Testis (tissue), 3 donors: ENCODE data around the gene THAP3. TPM values are rescaled to one million over a fixed set of nuclear protein-coding genes. Genes with fewer than 3 reads are reported as not detected.

Source experiments
- DNase-seq: peaks from one replicate; pipeline ENCODE4 v3.0.0-alpha.2; 2019
- H3K27ac ChIP-seq, 2 donors: fragments of 200-600 bp; sonication (generic); one replicate each; pipeline ENCODE4 v1.5.1; 2019
- H3K27me3 ChIP-seq: fragments of 200-600 bp; sonication (generic); one replicate; pipeline ENCODE4 v1.5.1; 2019
- H3K36me3 ChIP-seq: fragments of 200-600 bp; sonication (generic); one replicate; pipeline ENCODE4 v1.5.1; 2017; ENCODE audit warnings: low read depth; ENCODE audit errors: missing control alignments
- H3K4me1 ChIP-seq: fragments of 200-600 bp; sonication (generic); one replicate; pipeline ENCODE4 v1.5.1; 2019
- H3K4me3 ChIP-seq, 2 donors: fragments of 200-600 bp; sonication (generic); one replicate each; pipeline ENCODE4 v1.5.1; 2017 to 2019
- H3K9me3 ChIP-seq: fragments of 200-600 bp; sonication (generic); one replicate; pipeline ENCODE4 v1.5.1; 2017
- CTCF ChIP-seq, 3 experiments: fragments of 450-650 bp in 2 of 3; fragments of 200-600 bp in 1 of 3; sonication (generic) in 1 of 3; IDR thresholded peaks; one replicate each; pipeline ENCODE4 v1.5.1; 2016 to 2019; ENCODE audit warnings: antibody characterized with exemption in 3 of 3, mild to moderate bottlenecking in 2 of 3, moderate library complexity in 1 of 3
- POLR2A ChIP-seq: fragments of 450-650 bp; IDR thresholded peaks from one replicate; pipeline ENCODE4 v1.6.1; 2017; ENCODE audit warnings: antibody characterized with exemption, mild to moderate bottlenecking, moderate library complexity
- WGBS, 2 donors: methylation state at CpG; one replicate each; pipeline ENCODE4 v1.1.5; 2018; 5-methylcytosine and 5-hydroxymethylcytosine counted together
- intact Hi-C: fragments of 100-400 bp; cut with DNase I; formaldehyde crosslinking; loops from one replicate; pipeline ENCODE4 v1.15.1; 2023; ENCODE audit warnings: low total_unique reads
- polyA plus RNA-seq: library from polyadenylated mRNA; stranded (reverse); fragments of 350-450 nt; fragmentation: Illumina TruSeq; extraction: RNeasy Lipid Tissue Mini Kit (QIAGEN cat#74804); gene quantifications from one replicate; pipeline ENCODE4 v1.2.3, GENCODE V29; 2014; ENCODE audit warnings: low read depth, low replicate concordance; ENCODE audit not compliant: insufficient read depth
- total RNA-seq, 2 donors: library from RNA; depleted of rRNA; stranded (reverse); fragments of >200 nt; gene quantifications; one replicate each; pipeline ENCODE4 v1.2.3, GENCODE V29; 2016

The THAP3 gene
- total and polyA plus RNA-seq, 3 donors from 2014 or later: 28.7 to 41.9 (median 38.6) TPM

GRCh38 chr1:6674771-6675170, 50.1 kb downstream of the THAP3 start:
- Histone ChIP-seq H3K27me3 (no peaks in the 10 kb centered on the region), H3K4me1 (peaks cover 2% of the 10 kb centered on the region), H3K27ac (no peak overlapping the region), H3K9me3 (no peaks in the 10 kb centered on the region), H3K4me3 (no peak overlapping the region), H3K36me3 (no peaks in the 10 kb centered on the region)
- intact Hi-C loops: no loop called here
- TF ChIP-seq CTCF (IDR thresholded peaks at IDR 0.05) (no peak), POLR2A (no peak)
- DNase-seq: no peak
- 89 to 94% methylated on average over 1 of the region's 1 CpG for WGBS, 2 donors

GRCh38 chr1:6675941-6676340, 51.3 kb downstream of the THAP3 start:
- no peak for TF ChIP-seq POLR2A
- TF ChIP-seq CTCF (IDR thresholded peaks at IDR 0.05): no peak
- H3K27me3 ChIP-seq: no peaks in the 10 kb centered on the region
- H3K4me3 ChIP-seq: no peak overlapping the region
- H3K27ac ChIP-seq: no peak overlapping the region
- H3K36me3 ChIP-seq: no peaks in the 10 kb centered on the region
- DNase-seq: no peak
- H3K9me3 ChIP-seq: no peaks in the 10 kb centered on the region
- whole genome bisulfite sequencing, 2 donors: 90 to 94% methylated on average over 2 of the region's 2 CpGs
- intact Hi-C loops: no loop called here
- peaks cover 2% of the 10 kb centered on the region for H3K4me1 ChIP-seq

Other genes starting within 250 kb of the THAP3 start
- 10 to 100 TPM; 50.3 to 52.5 TPM for gene ACOT7, start 231.1 kb upstream of the THAP3 start, total RNA-seq
- 72.8 TPM for gene ACOT7, start 231.1 kb upstream of the THAP3 start, polyA plus RNA-seq
- gene HES2, start 204.9 kb upstream of the THAP3 start, total RNA-seq: 1 to 10 TPM; 2.4 to 5.0 TPM
- gene HES2, start 204.9 kb upstream of the THAP3 start, polyA plus RNA-seq: 2.6 TPM
- 100 to 1,000 TPM; 396 to 404 TPM for gene ESPN, start 200.1 kb upstream of the THAP3 start, total RNA-seq
- 270 TPM for gene ESPN, start 200.1 kb upstream of the THAP3 start, polyA plus RNA-seq
- gene TNFRSF25, start 158.7 kb upstream of the THAP3 start, total RNA-seq: 10 to 100 TPM; 13.4 to 14.0 TPM
- gene TNFRSF25, start 158.7 kb upstream of the THAP3 start, polyA plus RNA-seq: 6.2 TPM
- 10 to 100 TPM; 13.7 to 16.4 TPM for gene PLEKHG5, start 133.2 kb upstream of the THAP3 start, total RNA-seq
- gene PLEKHG5, start 133.2 kb upstream of the THAP3 start, polyA plus RNA-seq: 8.1 TPM
- gene NOL9, start 70.4 kb upstream of the THAP3 start, total RNA-seq: 10 to 100 TPM; 29.0 to 34.6 TPM
- 11.4 TPM for gene NOL9, start 70.4 kb upstream of the THAP3 start, polyA plus RNA-seq
- 1 to 10 TPM; 5.3 to 5.6 TPM for gene TAS1R1, start 69.6 kb upstream of the THAP3 start, total RNA-seq
- 5.1 TPM for gene TAS1R1, start 69.6 kb upstream of the THAP3 start, polyA plus RNA-seq
- 10 to 100 TPM; 58.9 to 70.7 TPM for gene ZBTB48, start 44.9 kb upstream of the THAP3 start, total RNA-seq
- 80.7 TPM for gene ZBTB48, start 44.9 kb upstream of the THAP3 start, polyA plus RNA-seq
- gene KLHL21, start 22.0 kb upstream of the THAP3 start, total RNA-seq: 10 to 100 TPM; 71.7 to 84.6 TPM
- 31.1 TPM for gene KLHL21, start 22.0 kb upstream of the THAP3 start, polyA plus RNA-seq
- gene PHF13, start 11.1 kb upstream of the THAP3 start, total RNA-seq: 10 to 100 TPM; 88.1 to 94.3 TPM
- 70.8 TPM for gene PHF13, start 11.1 kb upstream of the THAP3 start, polyA plus RNA-seq
- gene DNAJC11, start 76.9 kb downstream of the THAP3 start, total RNA-seq: 10 to 100 TPM; 52.7 to 53.3 TPM
- 41.5 TPM for gene DNAJC11, start 76.9 kb downstream of the THAP3 start, polyA plus RNA-seq
- 100 to 1,000 TPM; 119 to 158 TPM for gene CAMTA1, start 160.6 kb downstream of the THAP3 start, total RNA-seq
- gene CAMTA1, start 160.6 kb downstream of the THAP3 start, polyA plus RNA-seq: 116 TPM